Epithelial cell of esophagus (primary cell): ENCODE measurements around the gene TMEM248.
"Not testable (repeated sequence)": the region's sequence is repeated elsewhere in the genome, so short reads cannot be mapped to it uniquely, and the experiment has no call there.

Source experiments
- DNase-seq: peaks from one replicate; pipeline ENCODE4 v3.0.0; 2010; ENCODE audit warnings: low read depth
- H3K4me3 ChIP-seq: 2 replicates; pipeline ENCODE4 v1.5.1; 2011; ENCODE audit warnings: mild to moderate bottlenecking, low read length, control low read depth
- TF ChIP-seq, protein P1 (sequence below): IDR thresholded peaks from 2 replicates; pipeline ENCODE4 v1.5.1; 2011; ENCODE audit warnings: low read depth, mild to moderate bottlenecking, low read length, control low read depth, inconsistent platforms; ENCODE audit not compliant: insufficient read depth; ENCODE audit errors: missing control alignments

TMEM248 gene

DNA sequence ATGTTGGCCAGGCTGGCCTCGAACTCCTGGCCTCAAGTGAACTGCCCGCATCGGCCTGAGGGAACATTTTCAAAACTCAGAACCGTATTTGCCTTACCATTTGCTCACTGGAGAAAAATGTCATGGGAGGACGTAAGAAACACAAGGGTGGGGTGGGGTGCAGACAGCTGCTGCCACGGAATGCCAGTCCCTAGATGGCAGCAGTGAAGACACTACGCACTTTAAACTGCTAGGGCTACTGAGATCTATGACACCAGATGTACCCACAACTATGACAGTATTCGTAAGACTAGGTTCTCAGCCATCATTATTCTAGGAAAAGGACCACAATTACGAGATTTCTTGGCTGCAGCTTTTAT lies 73.6 kb downstream of the TMEM248 start:
- H3K4me3 ChIP-seq: peak overlapping the region; percentile 67
- peak; percentile 85 for DNase-seq
- TF ChIP-seq, protein P1, sequence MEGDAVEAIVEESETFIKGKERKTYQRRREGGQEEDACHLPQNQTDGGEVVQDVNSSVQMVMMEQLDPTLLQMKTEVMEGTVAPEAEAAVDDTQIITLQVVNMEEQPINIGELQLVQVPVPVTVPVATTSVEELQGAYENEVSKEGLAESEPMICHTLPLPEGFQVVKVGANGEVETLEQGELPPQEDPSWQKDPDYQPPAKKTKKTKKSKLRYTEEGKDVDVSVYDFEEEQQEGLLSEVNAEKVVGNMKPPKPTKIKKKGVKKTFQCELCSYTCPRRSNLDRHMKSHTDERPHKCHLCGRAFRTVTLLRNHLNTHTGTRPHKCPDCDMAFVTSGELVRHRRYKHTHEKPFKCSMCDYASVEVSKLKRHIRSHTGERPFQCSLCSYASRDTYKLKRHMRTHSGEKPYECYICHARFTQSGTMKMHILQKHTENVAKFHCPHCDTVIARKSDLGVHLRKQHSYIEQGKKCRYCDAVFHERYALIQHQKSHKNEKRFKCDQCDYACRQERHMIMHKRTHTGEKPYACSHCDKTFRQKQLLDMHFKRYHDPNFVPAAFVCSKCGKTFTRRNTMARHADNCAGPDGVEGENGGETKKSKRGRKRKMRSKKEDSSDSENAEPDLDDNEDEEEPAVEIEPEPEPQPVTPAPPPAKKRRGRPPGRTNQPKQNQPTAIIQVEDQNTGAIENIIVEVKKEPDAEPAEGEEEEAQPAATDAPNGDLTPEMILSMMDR: peak; percentile 38

DNA sequence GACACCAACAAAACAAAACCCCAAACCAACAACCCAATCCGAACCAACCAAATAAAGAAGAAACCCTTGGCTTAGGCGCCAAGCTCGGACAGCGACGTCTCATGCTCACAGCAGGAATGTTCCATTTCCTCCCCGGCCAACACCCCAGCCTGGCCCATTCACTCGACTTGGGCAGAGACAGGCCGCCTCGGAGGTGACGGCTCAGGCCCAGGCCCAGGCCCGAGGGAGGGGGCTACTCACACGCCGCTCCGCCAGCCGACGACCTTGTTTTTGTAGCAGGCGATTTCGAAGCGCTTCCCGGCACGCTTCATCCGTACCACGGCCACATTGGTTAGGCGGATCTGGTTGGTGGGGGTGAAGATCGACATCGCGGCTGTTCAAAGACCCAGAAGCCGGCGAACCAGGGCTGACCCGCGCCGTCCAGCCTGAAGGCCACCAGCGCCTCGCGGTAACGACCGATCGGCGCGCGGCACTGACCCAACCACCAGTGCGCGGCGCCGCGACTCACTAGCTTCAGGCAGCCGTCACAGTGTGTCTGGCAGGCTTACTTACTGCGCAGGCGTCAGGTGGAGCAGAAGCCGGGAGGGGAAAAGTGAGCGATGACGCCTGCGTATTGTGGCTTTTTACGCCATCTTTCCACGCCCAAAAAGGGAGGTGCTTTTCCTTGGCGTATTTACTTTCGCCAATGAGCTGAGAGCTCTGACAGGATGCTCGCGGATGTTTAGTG lies 74.2 kb downstream of the TMEM248 start, which contains the start of gene SBDS:
Gene SBDS, minus strand, starts transcription at position 537 of the 727 bp plus-strand sequence. Its CDS starts 169 bp downstream, at position 368.
- peak; percentile 98 for DNase-seq
- H3K4me3 ChIP-seq: peak within 1 kb of the TSS; percentile 67

DNA sequence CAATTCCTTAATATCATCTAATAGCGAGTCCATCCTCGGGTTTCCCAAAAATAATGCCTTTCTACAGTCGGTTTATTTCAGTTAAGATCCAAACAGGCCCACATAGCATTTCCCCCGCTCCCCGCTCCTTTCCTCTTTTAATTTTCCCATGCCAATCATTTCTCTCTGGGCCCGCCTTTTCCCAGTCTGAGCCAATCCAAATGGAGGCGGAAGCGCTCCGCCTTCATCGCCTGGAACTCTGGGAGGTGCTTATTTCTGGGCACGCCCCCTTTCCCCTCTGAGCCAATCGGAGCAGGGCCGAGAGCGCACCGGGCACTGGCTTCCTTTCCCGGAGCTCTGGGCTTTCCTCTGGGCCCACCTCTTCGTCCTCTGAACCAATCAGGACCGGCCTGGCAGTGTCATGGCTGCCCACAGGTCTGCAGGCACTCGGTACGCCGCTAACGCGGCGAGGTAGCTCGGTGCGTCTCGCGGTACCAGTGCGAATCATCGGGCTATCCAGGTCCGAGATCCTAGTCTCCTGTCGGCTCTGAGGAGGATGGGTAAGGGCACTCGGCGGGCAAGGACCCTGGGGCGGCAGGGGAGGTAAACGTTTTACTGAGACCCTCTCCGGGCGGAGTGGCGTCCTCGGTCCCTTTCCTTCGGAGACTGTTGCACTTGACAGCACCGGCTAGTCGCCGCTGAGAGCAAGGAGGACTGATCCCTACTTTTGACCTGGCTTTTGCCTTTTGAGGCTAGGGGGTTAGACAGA lies 75.6 kb downstream of the TMEM248 start, which contains the start of gene TYW1:
Gene TYW1, plus strand, starts transcription at position 390 of the 748 bp plus-strand sequence. Its CDS starts 146 bp downstream, at position 536.
- H3K4me3 ChIP-seq: peak within 1 kb of the TSS; percentile 60

DNA sequence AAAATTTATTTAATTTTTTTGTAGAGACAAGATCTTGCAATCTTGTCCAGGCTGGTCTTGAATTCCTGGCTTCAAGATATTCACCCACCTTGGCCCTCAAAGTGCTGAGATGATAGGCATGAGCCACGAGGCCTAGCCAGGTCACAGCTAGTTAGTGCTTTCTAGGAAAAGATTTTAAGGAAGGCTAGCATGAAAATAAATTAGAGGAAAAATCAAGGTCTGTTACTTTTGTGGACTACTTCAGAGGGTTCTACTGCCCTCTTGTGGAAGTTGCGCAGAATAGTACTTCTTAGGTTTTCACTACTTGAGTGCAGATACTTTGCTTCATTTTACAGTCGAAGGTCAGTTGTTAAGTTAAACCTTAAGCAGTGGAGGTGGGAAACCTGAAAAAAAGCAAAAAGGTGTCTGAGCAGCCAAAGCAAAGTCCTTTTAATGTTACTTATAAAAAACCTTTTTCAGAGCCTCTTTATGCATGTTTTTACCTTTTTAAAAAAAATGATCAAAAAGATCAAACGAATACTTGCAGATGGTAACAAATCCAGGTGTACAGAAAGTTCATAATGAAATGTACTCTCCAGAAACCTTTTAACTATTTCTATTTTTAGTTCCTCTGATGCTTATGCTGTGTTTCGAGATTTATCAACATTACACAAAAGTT lies 79.7 kb downstream of the TMEM248 start:
- TF ChIP-seq, protein P1: peak; percentile 10
- H3K4me3 ChIP-seq: not testable (repeated sequence)
- DNase-seq: peak; percentile 27

More for the DNA sequence above, 75.6 kb downstream of the TMEM248 start, which contains the start of gene TYW1:
- DNase-seq: peak; percentile 98

DNA sequence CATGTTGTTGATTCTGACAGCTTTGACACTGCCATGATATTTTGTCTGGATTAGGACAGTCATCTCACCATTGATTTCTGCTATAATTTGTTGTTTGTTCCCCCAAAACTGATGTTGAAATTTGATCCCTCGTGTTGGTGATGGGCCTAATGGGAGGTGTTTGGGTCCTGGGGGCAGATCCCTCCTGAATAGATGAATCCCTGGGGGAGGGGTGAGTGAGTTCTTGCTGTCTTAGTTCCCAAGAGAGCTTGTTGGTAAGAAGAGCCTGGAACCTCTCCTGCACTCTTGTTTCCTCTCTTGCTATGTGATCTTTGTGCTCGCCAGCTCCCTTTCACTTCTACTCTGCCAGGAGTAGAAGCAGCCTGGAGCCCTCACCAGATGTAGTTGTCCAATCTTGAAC lies 83.1 kb downstream of the TMEM248 start:
- DNase-seq, H3K4me3 ChIP-seq: not testable (repeated sequence)

DNA sequence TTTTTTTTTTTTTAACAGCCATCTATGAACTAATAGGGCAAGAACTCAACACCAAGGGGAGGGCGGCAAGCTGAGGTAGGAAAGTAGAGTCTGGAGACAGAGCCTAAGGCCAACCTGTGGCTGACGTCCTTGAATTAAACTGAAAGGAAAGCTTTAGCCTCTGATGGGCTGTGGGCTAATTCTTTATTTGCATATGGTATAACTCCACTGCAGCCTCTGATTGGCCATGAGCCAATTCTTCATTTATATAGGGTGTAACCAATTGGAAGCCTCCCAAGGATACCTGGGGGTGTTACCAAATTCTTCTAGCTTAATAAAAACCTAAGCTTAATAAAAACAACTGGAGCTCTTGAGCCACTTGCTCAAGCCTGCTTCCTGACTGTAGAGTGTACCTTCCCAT lies 85.9 kb downstream of the TMEM248 start:
- no peak for DNase-seq
- no peak overlapping the region for H3K4me3 ChIP-seq
- TF ChIP-seq, protein P1: no peak
